Posterior vena cava (tissue), 2 donors: ENCODE results near the gene LPIN2. TPM values are rescaled to one million over a fixed set of nuclear protein-coding genes. Genes with fewer than 3 reads are reported as not detected.

Experiments
- DNase-seq: peaks from one replicate; pipeline ENCODE4 v3.0.0-alpha.2; 2020; ENCODE audit warnings: low spot score
- intact Hi-C, 2 donors: fragments of 100-400 bp; cut with DNase I; formaldehyde crosslinking; loops; one replicate each; pipeline versions ENCODE4 v1.14.1 to v1.14.2; 2022 to 2023
- total RNA-seq, 2 donors: library from RNA; stranded (reverse); fragmentation: NEBNext Ultra II Directional; extraction: Animal tissue kit (Norgen Biotek cat#: 25700); gene quantifications; one replicate each; pipeline ENCODE4 v1.2.1, GENCODE V29; 2021
- donor health status: DM: yes; HTN: yes; CAD: no.
- donor health status: DM: yes; HTN: yes; CAD: no.

LPIN2 gene
- total RNA-seq, 2 donors from 2014 or later, result 23.8 to 27.3 TPM

DNA sequence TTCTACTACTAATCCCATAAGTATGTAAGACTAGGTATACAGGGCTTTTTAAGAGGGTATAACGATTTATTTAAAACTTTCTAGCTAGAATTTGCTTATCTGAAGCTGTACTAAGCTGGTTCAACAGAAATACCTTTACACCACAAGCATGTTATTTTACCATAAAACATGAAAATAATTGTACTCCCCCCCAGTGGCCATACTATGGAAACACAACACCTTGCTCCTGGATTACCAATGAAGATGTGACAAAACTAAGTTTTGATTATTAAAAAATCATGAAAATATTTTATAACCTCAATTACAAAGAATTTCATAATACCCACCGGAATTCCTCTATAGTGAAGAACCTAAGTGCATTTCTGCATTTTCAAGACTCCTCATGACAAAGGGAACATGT lies 27.3 kb downstream of the LPIN2 start:
- DNase-seq, result no peak
- intact Hi-C loops, result no loop called here

DNA sequence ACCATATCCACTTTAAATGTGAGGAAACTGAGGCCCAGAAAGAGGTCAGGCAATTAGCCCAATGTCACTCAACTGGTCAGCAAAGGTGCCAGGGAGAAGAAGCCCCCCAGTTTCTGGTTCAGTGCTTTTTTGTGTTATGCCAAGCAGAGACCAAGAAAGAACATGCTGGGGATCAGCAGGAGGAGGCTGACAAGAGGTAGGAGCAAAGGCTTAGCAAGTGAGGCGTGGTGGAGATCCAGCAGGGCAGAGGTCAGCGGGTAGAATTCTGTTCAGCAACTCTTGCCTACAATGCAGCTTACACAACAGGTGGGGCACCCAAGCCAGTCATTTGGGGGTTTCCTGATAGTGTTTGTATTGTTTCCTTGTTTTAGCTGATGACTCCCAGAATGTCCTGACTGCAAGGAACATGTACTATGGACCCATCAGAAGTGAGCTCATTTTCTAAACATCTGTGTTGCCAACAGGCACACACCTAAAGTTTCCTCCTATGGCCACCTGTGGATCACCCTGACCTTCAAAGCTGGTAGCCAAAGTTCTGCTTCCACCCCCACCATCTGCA lies 28.2 kb downstream of the LPIN2 start:
- intact Hi-C loops, result loop anchor here in 1 of 2 donors (5.0 kb wide), 1 partner anchor 37 kb away; no protein-coding TSS in a partner anchor
- DNase-seq, result no peak

DNA sequence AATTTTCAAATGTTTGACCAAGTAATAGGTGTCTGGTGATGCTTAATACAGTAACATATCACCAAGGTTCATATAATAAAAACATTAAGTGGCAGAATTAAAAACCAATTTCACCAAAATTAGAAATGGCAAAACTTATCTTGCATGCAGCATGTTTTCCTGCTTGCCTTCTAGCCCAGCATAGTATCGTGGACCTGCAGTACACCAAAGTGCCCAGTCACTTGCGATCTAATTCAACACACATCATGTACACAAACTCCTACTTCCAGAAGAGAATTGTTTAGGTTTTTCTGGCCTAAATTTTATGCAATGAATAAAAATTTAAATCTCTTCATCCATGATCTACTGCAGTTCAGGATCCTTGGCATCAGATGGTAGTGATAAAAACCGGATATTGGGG lies 28.9 kb downstream of the LPIN2 start:
- no peak for DNase-seq

DNA sequence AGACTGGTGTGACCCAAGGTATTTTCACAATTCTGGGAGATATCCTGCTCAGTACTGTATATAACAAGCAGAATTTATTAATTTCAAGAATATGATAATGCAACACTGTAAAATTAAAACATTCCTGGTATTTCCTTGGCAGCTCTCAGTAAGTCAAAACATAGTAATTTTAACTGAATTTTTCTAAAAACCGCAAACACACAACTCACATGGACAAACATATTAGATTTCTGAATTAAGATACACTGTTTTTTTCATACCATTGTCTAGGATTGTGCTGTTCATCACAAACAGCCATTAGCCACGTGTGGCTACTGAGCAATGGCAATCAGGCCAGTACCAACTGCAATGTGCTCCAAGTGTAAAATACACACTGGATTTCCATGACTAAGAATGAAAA lies 29.6 kb downstream of the LPIN2 start:
- DNase-seq, result no peak
- intact Hi-C loops, result loop anchor here in 1 of 2 donors (5.0 kb wide), 1 partner anchor 36 kb away; no protein-coding TSS in a partner anchor

More for the DNA sequence above, 28.9 kb downstream of the LPIN2 start:
- intact Hi-C loops, result loop anchor here in 1 of 2 donors (5.0 kb wide), 1 partner anchor 37 kb away; no protein-coding TSS in a partner anchor

DNA sequence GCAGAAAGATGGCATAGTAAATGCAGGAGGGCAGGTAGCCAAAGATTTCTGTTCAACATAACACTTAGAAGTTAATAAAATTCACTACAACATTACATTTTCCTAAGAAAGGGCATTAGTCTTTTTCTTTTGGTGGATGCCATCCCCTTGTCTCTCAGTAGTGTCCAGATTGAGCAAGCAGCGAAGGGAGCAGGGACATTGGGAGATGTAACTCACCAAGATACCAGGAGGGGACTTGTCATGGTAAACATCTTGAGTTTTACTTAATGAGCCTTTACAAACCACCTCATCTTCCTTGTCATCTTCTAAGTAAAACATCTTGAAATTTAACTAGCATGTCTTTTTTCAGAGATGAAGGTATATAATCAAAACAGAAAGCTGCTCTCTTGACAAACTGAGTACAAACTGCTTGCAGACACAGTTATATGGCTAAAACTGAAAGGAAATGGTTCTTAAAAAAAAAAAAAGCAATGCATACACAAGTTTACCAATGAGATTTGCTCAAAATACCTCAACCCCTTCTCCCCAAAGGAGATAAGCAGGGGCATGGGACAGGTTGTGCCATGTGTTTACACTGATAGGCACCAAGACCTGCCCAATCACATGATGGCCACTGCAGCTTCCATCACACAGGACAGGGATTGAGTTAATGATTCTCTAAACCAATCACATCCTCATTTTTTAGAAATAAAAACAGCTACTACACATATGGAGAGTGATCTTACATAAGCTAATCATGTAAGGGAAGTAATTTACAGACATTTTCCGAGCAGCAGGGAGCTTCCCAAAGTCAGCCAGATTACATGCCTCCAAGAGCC lies 30.3 kb downstream of the LPIN2 start:
- no peak for DNase-seq
- intact Hi-C loops, result loop anchor here in 1 of 2 donors (5.0 kb wide), 1 partner anchor 35 kb away; no protein-coding TSS in a partner anchor

DNA sequence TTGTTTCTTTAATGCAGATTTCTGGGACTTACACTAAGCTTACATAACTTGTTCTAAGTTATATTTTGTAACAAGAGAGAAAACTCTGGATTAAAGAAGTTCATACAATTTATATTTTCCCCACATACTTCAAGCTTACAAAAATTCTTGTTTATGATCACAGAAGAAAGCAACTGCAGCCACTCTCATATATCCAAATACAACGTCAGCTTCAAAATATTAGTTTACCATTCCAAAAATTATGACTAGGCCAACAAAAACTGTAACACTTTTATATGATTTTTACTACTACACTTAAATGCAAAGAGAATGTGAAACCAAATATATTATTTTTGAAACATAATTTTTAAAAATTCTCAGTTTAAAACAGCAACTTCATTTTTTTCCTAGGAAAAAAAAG lies 30.9 kb downstream of the LPIN2 start:
- intact Hi-C loops, result loop anchor here in 1 of 2 donors (5.0 kb wide), 1 partner anchor 35 kb away; no protein-coding TSS in a partner anchor
- DNase-seq, result no peak

DNA sequence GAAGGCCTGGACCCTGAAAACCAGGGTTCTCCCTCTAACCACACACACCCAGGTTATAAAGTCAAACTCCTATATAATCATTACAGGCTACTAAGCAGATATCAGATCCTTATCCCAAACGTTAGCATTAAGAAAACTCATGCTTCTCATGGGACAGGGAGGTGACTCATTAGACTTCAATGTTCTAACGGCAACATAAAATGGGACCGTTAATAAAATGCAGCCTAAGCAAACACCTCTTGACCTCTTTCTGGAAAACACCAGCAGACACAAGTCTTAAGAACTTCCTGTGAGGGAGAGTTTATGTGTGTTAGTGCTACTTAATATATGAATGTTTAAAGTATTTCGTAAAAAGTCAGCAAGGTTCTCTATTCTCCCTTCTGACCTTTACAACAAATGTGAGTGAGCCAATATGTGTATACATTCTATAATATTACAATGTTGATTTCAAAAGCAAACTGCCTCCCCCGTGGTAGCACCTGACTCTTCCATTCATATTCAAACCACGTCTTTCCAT lies 31.7 kb downstream of the LPIN2 start:
- DNase-seq, result no peak
- intact Hi-C loops, result loop anchor here in 1 of 2 donors (5.0 kb wide), 1 partner anchor 34 kb away; no protein-coding TSS in a partner anchor

DNA sequence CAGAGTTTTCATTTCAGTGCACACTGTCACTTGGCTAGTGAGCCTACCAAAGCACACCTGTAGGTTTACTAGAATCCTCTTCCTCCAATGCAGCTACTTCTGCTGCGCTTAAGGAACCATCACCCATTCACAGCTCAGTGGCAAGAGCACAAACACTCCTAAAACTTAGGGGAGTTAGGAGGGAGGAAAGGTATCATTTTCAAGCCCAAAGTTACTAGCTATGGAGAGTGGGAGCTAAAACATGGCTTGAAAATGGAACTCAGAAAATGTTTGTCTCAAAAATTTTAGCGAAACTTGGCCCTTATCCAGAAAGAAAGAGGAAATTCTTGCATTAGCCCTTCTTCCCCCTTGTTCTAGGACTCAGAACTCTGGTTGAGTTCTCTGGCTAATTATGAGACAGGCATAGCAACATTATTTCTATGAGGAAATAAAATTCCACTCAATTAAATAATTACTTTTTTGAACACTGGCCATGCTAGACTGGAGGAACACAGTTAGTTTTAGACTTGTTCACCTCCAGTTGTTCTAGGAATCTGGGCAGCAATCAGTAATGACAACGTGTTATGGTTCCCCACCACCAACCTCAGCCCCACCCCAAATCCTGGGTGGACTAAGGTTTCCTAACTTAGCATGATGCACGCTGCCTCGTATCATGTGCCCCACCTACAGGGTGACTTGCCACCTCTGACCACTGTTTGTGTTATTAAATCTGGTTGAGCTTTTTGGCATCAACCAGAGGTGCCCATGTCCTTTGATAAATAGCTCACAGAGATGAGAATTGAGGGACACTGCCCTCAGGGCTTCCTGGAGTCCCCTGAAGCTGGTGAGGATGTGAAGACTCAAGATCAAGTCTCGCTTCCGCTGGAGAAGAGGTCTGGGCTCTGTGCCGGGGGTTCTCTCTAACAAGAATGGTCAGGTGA lies 32.8 kb downstream of the LPIN2 start:
- intact Hi-C loops, result loop anchor here in 1 of 2 donors (5.0 kb wide), 1 partner anchor 33 kb away; no protein-coding TSS in a partner anchor
- DNase-seq, result no peak

DNA sequence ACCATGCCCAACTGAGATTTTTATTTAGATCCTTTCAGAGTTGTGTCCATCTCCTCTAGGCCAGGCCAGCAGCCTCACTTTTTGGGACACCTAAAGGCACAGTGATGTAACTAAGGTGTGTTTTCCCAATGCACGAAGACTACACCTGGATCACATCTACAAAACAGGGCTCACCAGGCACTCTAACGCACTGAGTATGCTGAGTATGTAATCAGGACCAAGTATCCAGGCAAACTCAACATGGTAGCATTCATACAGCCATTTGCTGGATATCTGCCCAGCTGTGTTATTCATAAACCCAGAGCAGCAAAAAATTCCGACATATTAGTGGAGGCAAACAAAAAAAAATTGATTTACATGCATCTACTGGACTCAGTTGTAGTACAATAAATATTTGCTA lies 33.8 kb downstream of the LPIN2 start:
- intact Hi-C loops, result no loop called here
- DNase-seq, result no peak

DNA sequence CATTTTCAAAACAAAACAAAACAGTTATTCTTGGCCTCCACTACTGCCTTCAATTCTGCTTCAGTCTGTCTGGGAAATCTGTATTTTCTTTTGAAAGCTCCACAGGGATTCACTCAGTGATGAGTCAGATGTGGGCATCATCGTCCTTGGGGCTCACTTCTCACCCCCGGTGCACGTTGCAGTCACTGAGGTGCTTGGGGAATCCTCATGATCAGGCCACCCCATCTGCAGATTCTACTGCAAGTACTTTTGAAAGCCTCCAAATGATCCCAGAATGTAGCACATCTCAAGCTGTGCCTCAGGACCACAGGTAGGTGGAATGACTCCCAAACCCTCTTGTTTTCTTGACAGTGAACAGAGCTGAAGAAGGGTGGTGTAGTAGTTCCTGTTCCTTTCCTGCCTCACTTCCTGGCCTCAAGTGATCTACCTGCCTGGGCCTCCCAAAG lies 34.3 kb downstream of the LPIN2 start:
- intact Hi-C loops, result no loop called here
- no peak for DNase-seq

DNA sequence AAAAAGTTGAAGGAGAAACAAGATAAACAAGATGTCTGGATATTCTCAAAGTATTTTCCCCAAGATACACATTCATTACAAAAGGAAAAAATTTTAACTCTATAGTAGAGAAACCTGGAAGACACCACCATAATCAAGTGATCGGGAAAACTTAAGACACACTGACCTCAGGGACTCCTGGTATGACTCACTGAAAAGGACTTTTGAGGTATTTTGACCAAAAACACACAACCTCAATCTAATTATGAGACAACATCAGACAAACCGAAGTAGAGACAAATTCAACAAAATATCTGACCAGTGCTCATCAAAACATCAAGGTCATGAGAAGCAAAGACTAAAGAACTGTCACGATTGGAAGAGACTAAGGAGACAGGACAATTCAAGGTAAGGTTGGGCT lies 34.7 kb downstream of the LPIN2 start:
- no peak for DNase-seq
- intact Hi-C loops, result no loop called here

DNA sequence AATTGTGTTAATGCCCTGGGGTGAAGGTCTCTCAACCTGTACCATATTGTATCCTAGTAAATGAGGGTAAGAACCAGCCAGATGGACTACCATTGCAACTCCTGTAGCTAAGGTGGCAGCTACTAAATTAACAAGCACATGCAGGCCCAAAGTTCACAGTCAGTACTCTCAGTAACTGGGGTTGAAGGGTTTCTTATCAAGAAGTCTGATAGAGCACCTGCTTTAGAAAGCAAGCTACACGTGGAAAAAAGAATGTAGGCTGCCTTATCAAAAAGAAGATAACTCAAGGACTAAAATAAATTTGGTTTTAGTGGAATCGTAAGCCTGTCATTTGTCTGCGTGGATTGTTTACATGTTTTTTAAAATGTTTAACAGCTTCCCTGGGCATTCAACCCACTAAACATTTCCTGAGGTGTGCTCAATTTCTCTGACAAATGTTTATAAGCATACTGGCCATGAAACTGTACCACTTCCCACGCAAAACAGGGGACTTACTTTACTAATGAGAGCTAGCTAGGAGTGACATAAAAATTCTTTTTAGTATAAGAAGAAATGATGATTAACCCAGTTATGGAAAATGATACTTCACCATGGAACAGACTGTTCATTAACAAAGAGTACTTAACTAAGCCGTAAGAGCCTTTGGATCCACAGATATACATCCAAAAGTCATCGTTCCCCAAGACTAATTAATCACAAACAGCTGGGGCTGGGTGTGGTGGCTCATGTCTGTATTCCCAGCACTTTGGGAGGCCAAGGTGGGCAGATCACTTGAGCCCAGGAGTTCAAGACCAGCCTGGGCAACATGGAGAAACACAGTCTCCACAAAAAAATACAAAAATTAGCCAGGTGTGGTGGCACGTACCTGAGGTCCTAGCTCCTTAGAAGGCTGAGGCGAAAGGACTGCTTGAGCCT lies 36.5 kb downstream of the LPIN2 start:
- intact Hi-C loops, result no loop called here
- DNase-seq, result no peak

DNA sequence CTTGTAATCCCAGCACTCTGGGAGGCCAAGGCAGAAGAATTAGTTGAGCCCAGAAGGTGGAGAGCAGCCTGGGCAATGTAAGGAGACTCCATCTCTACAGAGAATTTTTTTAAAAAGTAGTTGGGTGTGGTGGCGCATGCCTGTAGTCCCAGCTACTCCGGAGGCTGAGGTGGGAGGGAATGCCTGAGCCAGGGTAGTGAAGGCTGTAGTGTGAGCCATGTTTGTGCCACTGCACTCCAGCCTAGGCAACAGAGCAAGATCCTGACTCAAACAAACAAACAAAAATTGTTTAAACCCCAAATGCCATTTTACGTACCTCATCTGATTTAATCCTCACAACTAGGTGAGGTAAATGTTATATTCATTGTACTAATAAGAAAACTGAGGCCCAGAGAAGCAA lies 38.2 kb downstream of the LPIN2 start:
- intact Hi-C loops, result no loop called here
- no peak for DNase-seq

DNA sequence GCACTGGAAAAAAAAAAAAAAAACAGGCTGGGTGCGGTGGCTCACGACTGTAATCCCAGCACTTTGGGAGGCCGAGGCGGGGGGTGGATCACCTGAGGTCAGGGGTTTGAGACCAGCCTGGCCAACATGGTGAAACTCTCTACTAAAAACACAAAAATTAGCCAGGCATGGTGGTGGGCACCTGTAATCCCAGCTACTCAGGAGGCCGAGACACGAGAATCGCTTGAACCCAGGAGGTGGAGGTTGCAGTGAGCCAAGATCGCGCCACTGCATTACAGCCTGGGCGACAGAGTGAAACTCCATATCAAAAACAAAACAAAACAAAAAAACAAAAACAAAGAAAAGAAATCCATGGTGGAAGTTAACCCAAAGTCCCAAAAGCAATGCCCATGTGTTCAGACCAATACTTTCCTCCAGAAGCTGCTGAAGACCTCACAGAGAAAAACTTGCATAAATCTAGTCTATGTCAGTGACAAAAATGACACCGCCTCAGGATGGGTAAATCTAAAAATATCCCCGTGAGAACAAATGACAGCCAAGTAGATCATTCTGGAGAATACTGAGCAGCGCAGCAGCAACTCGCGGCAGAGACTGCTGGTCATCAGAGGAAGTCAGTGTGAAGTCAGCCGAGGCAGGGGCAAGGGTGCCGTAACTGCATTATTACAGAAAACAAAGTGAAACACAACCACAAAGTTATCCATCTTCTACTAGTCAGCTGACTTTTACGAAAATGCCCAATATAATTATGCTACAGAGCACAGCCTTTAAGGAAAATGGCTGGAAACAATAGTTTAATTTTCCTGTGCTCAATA lies 41.0 kb downstream of the LPIN2 start:
- intact Hi-C loops, result no loop called here
- DNase-seq, result peak; percentile 88

DNA sequence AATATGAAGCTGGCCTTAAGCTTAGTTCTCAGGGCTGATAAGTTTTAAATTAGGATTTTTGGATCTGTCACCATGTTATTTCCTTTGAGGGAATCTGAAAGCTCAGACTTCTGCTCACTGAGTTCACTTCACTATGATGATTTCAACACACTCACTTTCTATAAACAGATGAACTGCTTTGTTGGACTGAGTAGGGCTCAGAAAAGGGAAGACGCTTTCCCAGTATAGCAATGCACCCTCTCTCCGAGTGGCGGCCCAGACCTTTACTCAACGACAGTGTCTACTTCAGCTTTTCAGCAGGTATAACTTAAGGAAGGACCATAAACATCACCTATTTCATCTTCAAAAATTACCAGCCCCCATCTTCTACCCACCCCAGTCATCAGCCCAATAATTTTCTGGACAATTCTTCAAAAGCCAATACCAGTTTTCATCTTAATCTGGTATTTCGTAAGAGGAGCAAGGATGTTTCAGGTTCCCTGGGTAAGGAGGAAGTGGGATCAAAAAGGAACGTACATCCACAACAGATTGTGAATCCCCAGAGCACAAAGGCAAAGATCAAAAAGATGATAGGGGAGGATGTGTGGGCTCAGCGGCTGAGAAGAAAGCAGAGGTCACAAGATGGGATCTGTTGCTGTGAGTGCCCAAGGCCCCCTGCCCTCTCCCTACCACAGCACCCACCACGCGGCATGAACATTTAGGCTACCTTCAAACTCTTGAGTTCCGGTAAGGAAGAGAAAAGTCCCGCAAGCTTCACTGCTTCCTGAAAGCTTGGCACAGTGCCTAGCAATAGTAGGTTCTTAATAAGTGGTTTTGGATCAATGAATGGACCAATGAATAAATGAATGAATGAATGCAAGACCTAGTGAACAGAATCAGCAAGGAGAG lies 41.9 kb downstream of the LPIN2 start:
- intact Hi-C loops, result no loop called here
- no peak for DNase-seq

DNA sequence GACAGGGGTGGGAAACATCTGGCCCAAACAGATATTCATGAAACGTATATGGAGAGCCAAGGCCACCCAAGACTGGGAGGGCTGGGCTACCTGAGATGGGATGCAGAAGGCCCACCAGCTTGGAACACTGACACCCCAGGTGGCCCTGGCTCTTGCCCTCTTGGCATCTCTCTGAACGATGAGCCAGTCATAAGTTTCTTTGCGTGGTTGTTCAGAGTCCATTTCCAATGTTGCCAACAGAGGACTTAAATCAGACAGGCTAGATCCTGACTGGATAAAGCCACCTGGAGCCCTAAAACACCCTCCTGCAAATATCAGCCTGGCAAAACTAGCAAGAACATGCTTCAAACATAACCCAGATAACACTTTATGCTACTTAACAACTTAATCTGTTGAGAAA lies 42.6 kb downstream of the LPIN2 start:
- no peak for DNase-seq
- intact Hi-C loops, result no loop called here
